Mammary epithelial cell (primary cell): ENCODE results near the gene CD48.

Experiments
- EZH2 ChIP-seq: IDR thresholded peaks from 2 replicates; pipeline ENCODE4 v1.6.1; 2012; ENCODE audit warnings: low read length, inconsistent platforms, borderline replicate concordance
- TF ChIP-seq, protein P1 (sequence below), 2 donors: IDR thresholded peaks in 1 of 2; conservative IDR thresholded peaks in 1 of 2; 2 replicates each; pipeline ENCODE4 v1.5.1; 2011 to 2012; ENCODE audit warnings: inconsistent platforms in 2 of 2, low read length in 2 of 2, mild to moderate bottlenecking in 2 of 2, control low read depth in 1 of 2, low read depth in 1 of 2; ENCODE audit not compliant: insufficient read depth in 1 of 2; ENCODE audit errors: extremely low read depth in 1 of 2

- TF ChIP-seq, protein P1, sequence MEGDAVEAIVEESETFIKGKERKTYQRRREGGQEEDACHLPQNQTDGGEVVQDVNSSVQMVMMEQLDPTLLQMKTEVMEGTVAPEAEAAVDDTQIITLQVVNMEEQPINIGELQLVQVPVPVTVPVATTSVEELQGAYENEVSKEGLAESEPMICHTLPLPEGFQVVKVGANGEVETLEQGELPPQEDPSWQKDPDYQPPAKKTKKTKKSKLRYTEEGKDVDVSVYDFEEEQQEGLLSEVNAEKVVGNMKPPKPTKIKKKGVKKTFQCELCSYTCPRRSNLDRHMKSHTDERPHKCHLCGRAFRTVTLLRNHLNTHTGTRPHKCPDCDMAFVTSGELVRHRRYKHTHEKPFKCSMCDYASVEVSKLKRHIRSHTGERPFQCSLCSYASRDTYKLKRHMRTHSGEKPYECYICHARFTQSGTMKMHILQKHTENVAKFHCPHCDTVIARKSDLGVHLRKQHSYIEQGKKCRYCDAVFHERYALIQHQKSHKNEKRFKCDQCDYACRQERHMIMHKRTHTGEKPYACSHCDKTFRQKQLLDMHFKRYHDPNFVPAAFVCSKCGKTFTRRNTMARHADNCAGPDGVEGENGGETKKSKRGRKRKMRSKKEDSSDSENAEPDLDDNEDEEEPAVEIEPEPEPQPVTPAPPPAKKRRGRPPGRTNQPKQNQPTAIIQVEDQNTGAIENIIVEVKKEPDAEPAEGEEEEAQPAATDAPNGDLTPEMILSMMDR (conservative IDR thresholded peaks at IDR 0.05 in 1 of 2, IDR thresholded peaks at IDR 0.05 in 1 of 2; ENCODE audit: extremely low read depth in 1 of 2, insufficient read depth in 1 of 2, low read depth in 1 of 2, low read length in 2 of 2), result no peak
- no peak for TF ChIP-seq EZH2
Observed at GRCh38 chr1:160631983-160632625, 79.5 kb downstream of the CD48 start.
